Omental fat pad (tissue), 4 donors: ENCODE measurements around the gene VEGFB. TPM values are rescaled to one million over a fixed set of nuclear protein-coding genes. Genes with fewer than 3 reads are reported as not detected.

Source experiments
- ATAC-seq: fragments of 150-250 bp; one replicate; pipeline ENCODE4 v1.9.1; 2016; ENCODE audit warnings: mild to moderate bottlenecking, moderate library complexity; ENCODE audit not compliant: low FRiP score
- DNase-seq: peaks from one replicate; pipeline ENCODE4 v3.0.0-alpha.2; 2019; ENCODE audit warnings: low spot score
- CTCF ChIP-seq, 3 donors: fragments of 450-650 bp; IDR thresholded peaks; one replicate each; pipeline ENCODE4 v1.5.1; 2016 to 2017; ENCODE audit warnings: antibody characterized with exemption in 3 of 3, mild to moderate bottlenecking in 3 of 3, moderate library complexity in 2 of 3
- total RNA-seq, 4 donors: library from RNA; depleted of rRNA; stranded (reverse); fragments of >200 nt; gene quantifications; one replicate each; pipeline ENCODE4 v1.1.0, GENCODE V29; 2016

VEGFB gene
- total RNA-seq, 4 donors from 2014 or later, result 89.2 to 172 (median 149) TPM

GRCh38 chr11:64198511-64198910, 35.9 kb upstream of the VEGFB start:
- no peak for TF ChIP-seq CTCF (IDR thresholded peaks at IDR 0.05)
- DNase-seq (no peak), ATAC-seq (no peak)

- DNase-seq (no peak), ATAC-seq (no peak)
- no peak for TF ChIP-seq CTCF (IDR thresholded peaks at IDR 0.05)
These were observed 32.8 kb upstream of the VEGFB start for GRCh38 chr11:64201543-64201942.

- no peak for DNase-seq
- no peak for ATAC-seq
- TF ChIP-seq CTCF (IDR thresholded peaks at IDR 0.05), result no peak
These were observed 31.4 kb upstream of the VEGFB start for GRCh38 chr11:64202992-64203391.

GRCh38 chr11:64203421-64204079, 30.8 kb upstream of the VEGFB start:
- DNase-seq (no peak), ATAC-seq (no peak)
- TF ChIP-seq CTCF (IDR thresholded peaks at IDR 0.05), result no peak

GRCh38 chr11:64204080-64204440, 30.3 kb upstream of the VEGFB start:
- no peak for TF ChIP-seq CTCF (IDR thresholded peaks at IDR 0.05)
- DNase-seq (no peak), ATAC-seq (no peak)

GRCh38 chr11:64204464-64204989, 29.9 kb upstream of the VEGFB start:
- peak; percentile 60 for ATAC-seq
- no peak for TF ChIP-seq CTCF (IDR thresholded peaks at IDR 0.05)
- peak; percentile 77 for DNase-seq
